Trophoblast cell (in vitro differentiated cells and primary cell): Measurements from ENCODE around the gene STK10.

Experiments used
- DNase-seq, 2 donors: peaks; one replicate each; pipeline ENCODE4 v3.0.0-alpha.2; 2016
- H2AFZ ChIP-seq: 2 replicates; pipeline ENCODE4 v1.6.1; 2013; ENCODE audit warnings: low read length, moderate library complexity, mild to moderate bottlenecking; ENCODE audit not compliant: insufficient read depth, poor library complexity
- H2AK5ac ChIP-seq: 2 replicates; pipeline ENCODE4 v1.6.1; 2013; ENCODE audit warnings: mild to moderate bottlenecking, low read length
- H2BK120ac ChIP-seq: 2 replicates; pipeline ENCODE4 v1.6.1; 2013; ENCODE audit warnings: low read length, mild to moderate bottlenecking, moderate library complexity; ENCODE audit not compliant: insufficient read depth, poor library complexity
- H2BK12ac ChIP-seq: 2 replicates; pipeline ENCODE4 v1.6.1; 2013; ENCODE audit warnings: mild to moderate bottlenecking, low read length, moderate library complexity
- H2BK5ac ChIP-seq: 2 replicates; pipeline ENCODE4 v1.6.1; 2013; ENCODE audit warnings: low read length, low read depth, moderate library complexity, mild to moderate bottlenecking; ENCODE audit not compliant: poor library complexity
- H3K14ac ChIP-seq: 2 replicates; pipeline ENCODE4 v1.6.1; 2013; ENCODE audit warnings: mild to moderate bottlenecking, low read length
- H3K18ac ChIP-seq: 2 replicates; pipeline ENCODE4 v1.6.1; 2013; ENCODE audit warnings: mild to moderate bottlenecking, low read length
- H3K23ac ChIP-seq: 2 replicates; pipeline ENCODE4 v1.6.1; 2013; ENCODE audit warnings: low read length
- H3K27ac ChIP-seq: 2 replicates; pipeline ENCODE4 v1.5.1; 2013; ENCODE audit warnings: low read depth, mild to moderate bottlenecking, inconsistent platforms, low read length, moderate library complexity
- H3K27me3 ChIP-seq: 2 replicates; pipeline ENCODE4 v1.6.1; 2013; ENCODE audit warnings: inconsistent platforms, mild to moderate bottlenecking, low read length, moderate library complexity; ENCODE audit not compliant: insufficient read depth
- H3K36me3 ChIP-seq, 2 experiments: 1 replicate in 1 of 2; 2 replicates in 1 of 2; pipeline ENCODE4 v1.6.1; 2013; ENCODE audit warnings: low read length in 2 of 2, mild to moderate bottlenecking in 2 of 2, moderate library complexity in 1 of 2; ENCODE audit not compliant: insufficient read depth in 2 of 2, control insufficient read depth in 1 of 2
- H3K4ac ChIP-seq: 2 replicates; pipeline ENCODE4 v1.6.1; 2013; ENCODE audit warnings: low read depth, mild to moderate bottlenecking, low read length, moderate library complexity
- H3K4me1 ChIP-seq, 2 experiments: 1 replicate in 1 of 2; 2 replicates in 1 of 2; pipeline ENCODE4 v1.6.1; 2013; ENCODE audit warnings: low read length in 2 of 2, mild to moderate bottlenecking in 2 of 2, moderate library complexity in 1 of 2; ENCODE audit not compliant: insufficient read depth in 2 of 2, control insufficient read depth in 1 of 2
- H3K4me2 ChIP-seq: 2 replicates; pipeline ENCODE4 v1.6.1; 2013; ENCODE audit warnings: inconsistent platforms, mild to moderate bottlenecking, low read length, moderate library complexity
- H3K4me3 ChIP-seq: 2 replicates; pipeline ENCODE4 v1.5.1; 2013; ENCODE audit warnings: mild to moderate bottlenecking, low read depth, low read length, inconsistent platforms
- H3K79me1 ChIP-seq: one replicate; pipeline ENCODE4 v1.6.1; 2013; ENCODE audit warnings: low read length
- H3K79me2 ChIP-seq: 2 replicates; pipeline ENCODE4 v1.6.1; 2013; ENCODE audit warnings: low read length, mild to moderate bottlenecking; ENCODE audit not compliant: control insufficient read depth, insufficient read depth, poor library complexity
- H3K9ac ChIP-seq: 2 replicates; pipeline ENCODE4 v1.6.1; 2013; ENCODE audit warnings: mild to moderate bottlenecking, low read length
- H3K9me3 ChIP-seq: 2 replicates; pipeline ENCODE4 v1.6.1; 2013; ENCODE audit warnings: low read depth, mild to moderate bottlenecking, control low read depth, inconsistent platforms, low read length; ENCODE audit not compliant: insufficient read depth
- H4K12ac ChIP-seq: 2 replicates; pipeline ENCODE4 v1.6.1; 2013; ENCODE audit warnings: low read depth, mild to moderate bottlenecking, low read length, moderate library complexity
- H4K8ac ChIP-seq: 2 replicates; pipeline ENCODE4 v1.6.1; 2013; ENCODE audit warnings: low read depth, mild to moderate bottlenecking, low read length, moderate library complexity
- H4K91ac ChIP-seq: one replicate; pipeline ENCODE4 v1.6.1; 2013; ENCODE audit warnings: low read depth, mild to moderate bottlenecking, low read length, moderate library complexity
- WGBS: extraction: QIAGEN DNeasy Blood & Tissue Kit; methylation state at CpG from one replicate; pipeline ENCODE4 v1.1.7; 2013; ENCODE audit warnings: missing lambda C conversion rate; ENCODE audit not compliant: insufficient read length, insufficient coverage; ENCODE audit errors: extremely low coverage; 5-methylcytosine and 5-hydroxymethylcytosine counted together

STK10 gene

DNA sequence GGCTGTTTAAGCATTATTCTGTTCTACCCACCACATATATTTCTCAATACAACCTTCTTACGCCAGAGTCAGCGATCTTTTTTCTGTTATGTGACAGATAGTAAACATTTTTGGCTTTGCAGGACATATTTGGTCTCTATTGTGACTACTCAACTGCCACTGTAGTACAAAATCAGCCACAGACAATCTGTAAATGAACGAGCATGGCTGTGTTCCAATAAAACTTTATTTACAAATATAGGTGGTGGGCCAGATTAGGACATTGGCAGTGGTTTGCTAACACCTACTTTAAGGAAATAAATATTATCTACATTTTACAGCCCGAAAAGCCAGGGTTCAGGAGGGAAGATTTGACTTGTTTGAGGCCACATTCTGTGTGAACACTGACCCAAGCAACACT lies 141.4 kb downstream of the STK10 start:
- Histone ChIP-seq H2AK5ac (no peak overlapping the region), H4K91ac (no peak overlapping the region), H3K4me1 (no peaks in the 10 kb centered on the region), H3K4me3 (no peak overlapping the region), H3K27me3 (no peaks in the 10 kb centered on the region), H2AFZ (no peak overlapping the region), H3K79me1 (no peaks in the 10 kb centered on the region), H3K27ac (no peak overlapping the region), H3K18ac (no peak overlapping the region), H3K4me2 (no peak overlapping the region), H2BK12ac (no peak overlapping the region), H3K9ac (no peak overlapping the region), H3K9me3 (no peaks in the 10 kb centered on the region), H4K12ac (no peak overlapping the region), H3K14ac (no peak overlapping the region), H4K8ac (no peak overlapping the region), H3K36me3 (peaks cover 31 to 44% of the 10 kb centered on the region in 2 experiments), H3K4ac (no peak overlapping the region), H2BK120ac (no peak overlapping the region), H3K79me2 (no peaks in the 10 kb centered on the region), H3K23ac (no peak overlapping the region), H2BK5ac (no peak overlapping the region)
- no CpG with 5 or more reads among the region's 4 CpGs for WGBS
- no peak for DNase-seq

- Histone ChIP-seq H3K9ac (no peak overlapping the region), H3K4me2 (no peak overlapping the region), H2AFZ (no peak overlapping the region), H4K12ac (no peak overlapping the region), H3K23ac (no peak overlapping the region), H4K8ac (no peak overlapping the region), H2BK12ac (no peak overlapping the region), H3K18ac (no peak overlapping the region), H3K9me3 (no peaks in the 10 kb centered on the region), H3K36me3 (peaks cover 25 to 38% of the 10 kb centered on the region in 2 experiments), H3K4me1 (no peaks in the 10 kb centered on the region), H2BK120ac (no peak overlapping the region), H3K79me2 (no peaks in the 10 kb centered on the region), H2BK5ac (no peak overlapping the region), H3K14ac (no peak overlapping the region), H3K27me3 (no peaks in the 10 kb centered on the region), H4K91ac (no peak overlapping the region), H2AK5ac (no peak overlapping the region), H3K4ac (no peak overlapping the region), H3K79me1 (no peaks in the 10 kb centered on the region), H3K4me3 (no peak overlapping the region), H3K27ac (no peak overlapping the region)
- no CpG with 5 or more reads among the region's 7 CpGs for WGBS
- DNase-seq: no peak
Measured at GRCh38 chr5:172045315-172045632, 142.8 kb downstream of the STK10 start.

DNA sequence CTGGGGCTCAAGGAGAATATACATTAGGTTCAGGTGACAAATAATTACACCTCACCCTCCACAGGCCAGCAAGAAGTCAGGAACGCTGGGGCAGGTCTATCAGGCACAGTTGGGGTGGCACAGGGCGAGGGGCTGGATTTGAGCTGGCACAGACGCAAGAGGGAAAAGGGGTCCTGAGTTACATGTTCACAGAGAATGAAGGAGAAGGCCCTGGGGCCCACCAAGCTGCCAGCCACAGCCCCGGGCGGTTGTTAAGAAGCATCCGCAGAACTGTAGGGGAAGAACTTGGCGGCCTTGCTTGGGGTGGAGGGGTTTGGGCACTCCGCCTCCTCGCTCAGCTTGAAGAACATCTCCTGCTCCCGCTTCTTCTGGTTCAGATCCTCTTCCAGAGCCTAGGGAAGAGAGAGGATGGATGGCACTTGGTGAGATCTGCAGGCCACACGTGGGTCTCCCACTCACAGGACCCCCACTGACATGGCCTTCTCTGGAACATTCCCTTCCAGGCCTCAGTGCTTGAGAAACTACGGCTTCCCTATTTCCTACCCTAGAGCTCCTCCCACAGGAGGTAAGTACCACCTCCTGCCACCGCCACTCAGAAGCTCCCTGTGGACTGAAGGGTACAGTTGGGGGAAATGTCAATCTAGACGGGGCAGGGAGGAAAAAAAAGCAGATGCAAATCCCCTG lies 143.3 kb downstream of the STK10 start:
- Histone ChIP-seq H2AK5ac (no peak overlapping the region), H3K79me2 (no peaks in the 10 kb centered on the region), H3K27ac (no peak overlapping the region), H3K4me2 (no peak overlapping the region), H2BK5ac (no peak overlapping the region), H4K12ac (peak overlapping the region; percentile 61), H3K36me3 (peaks cover 25 to 35% of the 10 kb centered on the region in 2 experiments), H2BK12ac (no peak overlapping the region), H3K4me3 (no peak overlapping the region), H4K8ac (no peak overlapping the region), H4K91ac (no peak overlapping the region), H3K79me1 (no peaks in the 10 kb centered on the region), H2AFZ (no peak overlapping the region), H3K27me3 (no peaks in the 10 kb centered on the region), H3K18ac (no peak overlapping the region), H3K4me1 (no peaks in the 10 kb centered on the region), H3K14ac (no peak overlapping the region), H3K9me3 (no peaks in the 10 kb centered on the region), H3K9ac (no peak overlapping the region), H3K4ac (no peak overlapping the region), H2BK120ac (no peak overlapping the region), H3K23ac (no peak overlapping the region)
- WGBS: no CpG with 5 or more reads among the region's 14 CpGs
- no peak for DNase-seq

- H2AK5ac ChIP-seq: no peak overlapping the region
- peaks cover 19 to 30% of the 10 kb centered on the region in 2 experiments for H3K36me3 ChIP-seq
- no peak overlapping the region for H2BK5ac ChIP-seq
- H3K4me1 ChIP-seq: no peaks in the 10 kb centered on the region
- peak overlapping the region; percentile 39 for H3K4me3 ChIP-seq
- H3K27ac ChIP-seq: no peak overlapping the region
- no peak overlapping the region for H2BK12ac ChIP-seq
- no peak overlapping the region for H2BK120ac ChIP-seq
- no peak overlapping the region for H3K9ac ChIP-seq
- no peak overlapping the region for H3K23ac ChIP-seq
- no peak overlapping the region for H4K8ac ChIP-seq
- H2AFZ ChIP-seq: no peak overlapping the region
- H3K79me1 ChIP-seq: no peaks in the 10 kb centered on the region
- no peak overlapping the region for H4K91ac ChIP-seq
- no peaks in the 10 kb centered on the region for H3K79me2 ChIP-seq
- WGBS: no CpG with 5 or more reads among the region's 13 CpGs
- no peak overlapping the region for H3K4ac ChIP-seq
- no peaks in the 10 kb centered on the region for H3K9me3 ChIP-seq
- no peak for DNase-seq
- no peak overlapping the region for H3K4me2 ChIP-seq
- no peaks in the 10 kb centered on the region for H3K27me3 ChIP-seq
- no peak overlapping the region for H3K18ac ChIP-seq
- no peak overlapping the region for H3K14ac ChIP-seq
- no peak overlapping the region for H4K12ac ChIP-seq
Measured at GRCh38 chr5:172043865-172044264, 144.2 kb downstream of the STK10 start.
